Endothelial cell of hepatic sinusoid (primary cell): ENCODE data around the gene PCSK1.
"Not testable (repeated sequence)": the region's sequence is repeated elsewhere in the genome, so short reads cannot be mapped to it uniquely, and the experiment has no call there.

ENCODE experiments used
- in situ Hi-C: cut with HindIII; loops from 2 replicates; pipeline ENCODE4 v1.10.0; 2017; ENCODE audit warnings: low sequenced_read_pairs

The PCSK1 gene

DNA sequence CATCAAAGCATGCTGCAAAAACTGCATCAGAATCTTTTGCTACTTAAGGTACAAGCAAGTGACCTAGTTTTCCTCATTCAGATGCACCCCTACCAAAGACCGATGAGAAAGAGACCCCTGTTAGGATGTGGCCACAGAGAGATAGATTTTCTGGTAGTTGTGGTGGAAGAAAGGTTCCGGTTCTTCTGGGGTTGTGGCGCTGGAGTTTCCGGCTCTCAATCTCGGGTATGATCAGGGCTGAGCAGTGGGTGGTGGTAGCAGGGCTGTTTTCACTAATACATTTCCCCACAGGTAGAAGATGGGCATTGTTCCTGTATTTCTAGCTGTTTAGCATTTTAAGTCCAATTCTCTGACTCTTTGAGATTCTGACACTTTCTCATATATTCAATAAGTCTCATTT lies 58.4 kb downstream of the PCSK1 start:
- in situ Hi-C loops = no loop called here

DNA sequence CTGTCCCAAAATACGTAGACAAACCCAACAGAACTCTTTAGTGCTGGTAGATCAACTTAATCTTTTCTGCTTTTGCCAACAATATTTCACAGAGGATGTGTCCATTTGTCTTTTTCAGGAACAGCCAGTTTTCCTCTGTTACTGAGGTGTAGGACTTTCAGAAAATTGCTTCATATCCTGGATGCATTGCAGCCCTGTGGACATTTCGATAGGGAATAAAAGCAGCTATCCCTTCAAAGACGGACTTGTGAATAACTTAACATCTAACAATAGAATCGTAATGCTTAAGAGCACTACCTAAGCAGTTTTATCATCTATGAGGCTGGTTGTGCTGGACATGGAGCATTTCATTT lies 59.7 kb downstream of the PCSK1 start:
- in situ Hi-C loops = no loop called here

DNA sequence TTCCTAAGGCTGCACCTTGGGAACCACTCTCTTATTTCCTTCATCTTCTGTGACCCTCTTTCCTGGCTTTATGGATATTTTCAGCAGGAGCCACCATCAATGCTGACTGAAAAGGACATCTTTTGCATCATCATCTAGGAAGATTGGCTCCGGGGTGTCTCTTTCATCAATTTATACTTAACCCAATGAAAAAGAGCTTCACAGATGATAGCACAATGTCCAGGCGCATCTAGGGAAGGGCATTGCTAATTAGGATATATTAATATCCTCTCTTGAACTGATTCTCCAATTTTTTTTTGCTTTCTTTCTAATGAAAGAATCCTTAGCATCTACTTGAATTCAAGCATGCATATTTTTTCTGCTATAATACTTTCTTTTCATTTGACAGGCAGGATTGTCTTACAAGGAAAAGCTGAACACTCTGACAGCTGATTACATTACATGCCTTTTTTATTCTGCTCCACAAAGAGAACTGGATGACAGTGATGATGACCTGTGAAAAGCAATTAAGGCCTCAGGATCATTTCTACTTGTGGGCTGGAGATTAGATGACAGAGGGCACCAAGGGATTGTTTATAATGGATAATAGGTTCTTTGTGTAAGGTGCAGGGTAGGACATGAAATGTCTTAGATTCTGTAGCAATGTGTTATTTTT lies 60.2 kb downstream of the PCSK1 start:
- in situ Hi-C loops = no loop called here

DNA sequence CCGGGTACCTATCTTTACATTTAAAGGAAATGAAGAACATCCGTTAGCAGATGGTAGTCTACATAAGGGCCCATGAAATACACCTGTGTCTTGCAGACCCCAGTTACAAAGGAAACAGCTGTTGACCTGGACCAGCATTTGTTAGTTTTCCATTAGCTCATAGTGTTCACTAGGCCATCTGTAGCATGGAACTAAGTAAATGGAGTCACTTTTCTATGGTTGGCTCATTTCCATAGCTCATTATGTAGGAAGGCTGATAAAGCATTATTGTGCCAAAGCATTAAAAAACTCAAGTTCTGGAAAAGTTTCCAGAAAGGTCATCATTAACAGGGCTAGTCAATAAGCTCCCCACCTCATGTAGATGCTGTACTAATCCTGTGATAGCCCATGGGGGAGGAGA lies 62.1 kb downstream of the PCSK1 start:
- in situ Hi-C loops = no loop called here

DNA sequence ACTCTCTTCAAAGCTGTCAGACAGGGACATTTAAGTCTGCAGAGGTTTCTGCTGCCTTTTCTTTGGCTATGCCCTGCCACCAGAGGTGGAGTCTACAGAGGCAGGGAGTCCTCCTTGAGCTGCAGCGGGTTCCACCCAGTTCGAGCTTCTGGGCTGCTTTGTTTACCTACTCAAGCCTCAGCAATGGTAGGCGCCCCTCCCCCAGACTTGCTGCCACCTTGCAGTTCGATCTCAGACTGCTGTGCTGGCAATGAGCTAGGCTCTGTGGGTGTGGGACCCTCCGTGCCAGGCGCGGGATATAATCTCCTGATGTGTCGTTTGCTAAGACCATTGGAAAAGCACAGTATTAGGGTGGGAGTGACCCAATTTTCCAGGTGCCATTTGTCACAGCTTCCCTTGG lies 65.7 kb downstream of the PCSK1 start:
- in situ Hi-C loops = not testable (repeated sequence)

DNA sequence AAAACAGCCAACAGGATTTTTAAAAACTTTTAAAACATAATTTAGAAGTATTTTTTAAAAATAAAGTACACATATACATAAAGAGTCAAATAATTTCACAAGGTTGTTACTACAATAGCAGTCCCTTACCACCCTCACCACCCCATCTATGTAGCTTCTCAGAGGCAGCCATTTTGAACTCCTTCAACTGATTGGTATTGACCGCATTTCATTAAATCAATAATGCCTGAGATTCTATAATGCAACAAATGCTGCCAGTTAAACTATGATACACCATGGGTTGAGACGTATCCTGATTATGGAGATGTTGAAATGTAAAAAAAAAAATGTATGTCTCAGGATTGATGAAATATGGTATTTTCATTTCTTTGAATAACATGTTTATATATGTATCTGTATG lies 78.8 kb downstream of the PCSK1 start:
- in situ Hi-C loops = no loop called here

DNA sequence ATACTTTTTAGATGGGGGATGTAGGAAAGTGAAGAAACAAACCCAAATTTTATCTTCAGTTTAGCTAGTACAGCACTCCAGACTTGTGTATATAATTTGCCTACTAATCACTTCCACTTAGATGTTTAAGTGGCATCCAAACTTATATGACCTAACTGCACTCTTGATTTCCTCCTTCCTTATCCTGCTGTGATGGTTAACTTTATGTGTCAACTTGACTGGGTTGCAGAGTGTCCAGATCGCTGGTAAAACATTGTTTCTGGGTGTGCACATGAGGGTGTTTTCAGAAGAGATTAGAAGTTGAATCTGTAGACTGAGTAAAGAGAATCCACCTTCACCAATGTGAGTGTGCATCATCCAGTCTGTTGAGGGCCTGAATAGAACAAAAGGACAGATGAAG lies 79.8 kb downstream of the PCSK1 start:
- in situ Hi-C loops = no loop called here

DNA sequence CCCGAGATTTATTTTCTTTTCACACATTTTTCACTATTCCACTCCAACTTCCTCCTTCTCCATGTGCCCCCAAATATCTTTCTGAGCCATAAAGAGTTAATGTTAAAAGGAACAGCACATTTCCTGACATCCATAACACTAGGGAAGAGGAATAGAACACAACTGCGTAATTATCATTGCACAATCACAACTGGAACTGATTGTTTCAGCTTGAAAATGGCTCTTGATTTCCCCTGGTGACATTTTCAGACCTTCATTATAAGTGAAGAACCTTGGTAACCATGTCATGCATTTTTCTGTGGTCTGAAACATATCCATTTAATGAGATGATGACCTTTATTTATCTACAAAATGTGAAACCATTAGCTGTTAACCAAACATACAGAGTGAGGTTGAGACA lies 82.4 kb downstream of the PCSK1 start:
- in situ Hi-C loops = no loop called here

DNA sequence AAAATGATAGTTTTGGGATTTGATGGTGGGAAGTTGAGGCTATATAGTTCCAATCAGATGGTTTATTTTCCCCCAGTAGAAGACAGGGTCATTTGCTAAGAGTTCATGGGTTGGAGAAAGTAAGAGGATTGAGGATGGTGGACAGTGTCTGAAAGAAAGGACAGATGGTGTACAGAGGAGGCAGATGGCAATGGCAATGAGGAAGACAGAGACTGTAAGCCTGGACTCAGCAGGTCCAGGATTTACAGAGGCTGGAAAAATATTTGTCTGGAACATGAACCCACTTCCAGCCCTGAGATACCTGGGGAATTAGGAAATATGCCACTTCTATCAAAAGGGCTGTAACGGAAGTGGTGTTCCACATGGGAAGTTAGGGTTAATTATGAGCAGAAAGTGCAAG lies 84.5 kb downstream of the PCSK1 start:
- in situ Hi-C loops = loop anchor here (25.0 kb wide), 1 partner anchor 686 kb away; no protein-coding TSS in a partner anchor

DNA sequence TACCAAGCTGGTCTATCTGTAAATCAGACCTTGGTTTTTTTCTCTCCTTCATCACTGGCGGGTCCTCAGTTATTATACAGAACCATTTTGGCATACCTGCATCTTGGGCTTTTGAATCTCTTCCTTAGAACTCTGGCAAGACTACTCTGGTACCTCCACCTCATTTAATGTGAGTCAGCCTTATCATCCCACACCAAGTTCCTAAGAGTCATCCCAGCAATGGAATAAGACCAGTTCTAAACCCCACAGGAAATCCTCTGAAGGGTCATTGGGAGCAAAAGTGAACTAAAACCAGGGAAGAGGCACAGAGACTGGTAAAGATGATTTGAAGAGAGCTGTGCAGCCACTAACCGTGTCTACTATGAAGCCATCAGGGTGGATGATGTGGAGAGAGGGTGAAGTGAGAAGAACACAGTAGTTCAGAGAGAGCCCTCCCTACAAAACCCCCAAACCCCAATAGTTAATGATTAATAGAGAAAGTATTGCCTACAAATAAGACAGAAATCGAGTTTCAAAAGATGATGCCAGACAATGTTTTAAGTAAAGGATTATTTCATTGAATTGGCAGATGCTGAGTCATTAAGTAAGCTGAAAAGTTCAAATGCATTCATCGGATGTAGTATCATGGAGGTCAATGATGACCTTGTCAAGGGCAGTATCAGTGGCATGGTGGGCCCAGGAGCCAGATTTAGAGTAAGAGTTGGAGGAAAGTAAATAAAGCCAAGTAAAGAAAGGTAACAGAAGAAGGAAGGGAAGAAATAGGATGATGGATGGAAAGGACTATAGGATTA lies 85.4 kb downstream of the PCSK1 start:
- in situ Hi-C loops = loop anchor here (25.0 kb wide), 1 partner anchor 685 kb away; no protein-coding TSS in a partner anchor

DNA sequence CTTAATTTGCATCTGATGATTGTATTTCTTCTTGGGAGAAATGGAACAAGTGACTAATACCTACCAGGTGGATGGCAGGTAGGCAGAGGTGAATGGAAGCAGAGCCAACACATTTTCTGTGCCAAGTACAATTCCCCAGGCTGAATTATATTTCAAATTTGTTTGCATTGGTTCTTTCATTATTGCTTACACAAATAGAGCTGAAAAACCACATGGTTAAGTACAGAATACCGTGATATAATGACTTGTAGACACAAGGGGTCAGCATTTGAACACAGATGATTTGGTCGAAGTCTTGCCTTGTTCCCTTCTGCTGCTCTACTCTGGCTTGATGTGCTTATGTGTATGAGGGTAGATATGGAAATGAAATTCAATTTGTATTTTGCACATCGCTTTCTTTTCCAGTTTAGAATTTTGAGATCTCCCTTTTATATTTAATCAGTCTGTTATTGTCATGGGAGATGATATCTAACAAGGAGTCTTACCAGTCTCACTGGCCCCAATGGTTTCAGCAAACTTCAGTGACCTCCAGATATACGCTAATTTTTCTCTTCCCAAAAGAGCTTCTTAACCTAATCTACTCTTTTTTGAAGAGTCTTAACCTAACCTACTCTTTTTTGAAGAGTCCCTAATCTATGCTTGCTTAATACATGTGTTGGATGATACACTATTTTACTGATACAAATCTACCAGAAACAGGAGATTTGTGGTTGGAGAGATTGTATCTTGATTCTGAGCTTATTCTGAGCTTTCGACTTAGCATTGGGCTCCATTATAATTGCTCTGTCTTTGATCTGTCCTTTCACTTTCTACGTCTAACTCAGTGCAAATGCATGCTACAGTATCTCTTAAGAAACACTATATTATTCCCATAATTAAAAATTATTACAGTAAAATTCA lies 88.1 kb downstream of the PCSK1 start:
- in situ Hi-C loops = loop anchor here (5.0 to 25.0 kb wide), 3 partner anchors 257 to 683 kb away; no protein-coding TSS in a partner anchor

DNA sequence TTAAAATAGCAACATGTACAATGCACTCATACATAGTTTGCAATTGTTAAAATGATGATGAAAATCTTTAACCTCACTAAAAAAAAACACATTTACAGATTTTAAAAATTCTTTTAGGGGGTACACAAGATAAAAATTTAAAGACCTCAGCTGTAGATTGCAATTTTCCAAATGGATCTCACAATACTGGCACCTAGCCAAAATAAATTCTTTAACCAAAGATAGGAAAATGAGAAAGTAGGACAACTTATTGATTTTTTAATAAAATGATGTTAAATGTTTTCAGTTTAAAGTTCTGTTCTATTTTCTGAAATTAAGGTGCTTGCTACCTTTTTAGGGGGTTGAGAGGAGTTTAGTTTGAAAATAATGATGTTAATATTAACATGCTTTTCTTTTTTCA lies 90.0 kb downstream of the PCSK1 start:
- in situ Hi-C loops = loop anchor here (5.0 to 25.0 kb wide), 3 partner anchors 259 to 681 kb away; no protein-coding TSS in a partner anchor

DNA sequence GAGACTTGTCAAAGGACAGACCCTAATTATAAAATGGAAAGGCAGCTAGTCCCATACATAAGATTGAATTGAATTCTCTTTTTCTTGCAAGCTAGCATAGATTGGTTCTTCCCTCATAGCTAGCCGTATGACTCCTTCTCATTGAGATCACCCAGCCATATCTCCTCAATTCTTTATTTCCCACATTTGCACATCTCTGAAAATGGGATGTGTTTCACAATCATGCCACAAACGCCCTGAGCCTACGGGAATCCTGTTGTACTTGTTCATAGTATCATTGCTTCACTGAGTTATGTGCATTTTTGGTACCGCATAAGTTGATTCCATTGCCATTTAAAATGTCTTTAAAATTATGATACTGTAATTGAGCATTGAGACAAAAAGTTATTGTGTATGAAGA lies 90.5 kb downstream of the PCSK1 start:
- in situ Hi-C loops = loop anchor here (5.0 to 25.0 kb wide), 3 partner anchors 260 to 680 kb away; no protein-coding TSS in a partner anchor
